Cardiac fibroblast (primary cell): Measurements from ENCODE around the gene SLIT3.

Experiments used
- DNase-seq, 2 donors: peaks; one replicate each; pipeline versions ENCODE4 v3.0.0 to v3.0.0-alpha.2; 2010; ENCODE audit warnings: low read depth in 2 of 2
- H3K4me3 ChIP-seq, 2 donors: replicated peaks in 1 of 2; 1 replicate in 1 of 2; 2 replicates in 1 of 2; pipeline ENCODE4 v1.5.1; 2011; ENCODE audit warnings: low read depth in 2 of 2, low read length in 2 of 2, mild to moderate bottlenecking in 2 of 2, moderate library complexity in 1 of 2
- TF ChIP-seq, protein P1 (sequence below): IDR thresholded peaks from one replicate; pipeline ENCODE4 v1.5.1; 2011; ENCODE audit warnings: low read depth, mild to moderate bottlenecking, low read length, inconsistent platforms

The SLIT3 gene

DNA sequence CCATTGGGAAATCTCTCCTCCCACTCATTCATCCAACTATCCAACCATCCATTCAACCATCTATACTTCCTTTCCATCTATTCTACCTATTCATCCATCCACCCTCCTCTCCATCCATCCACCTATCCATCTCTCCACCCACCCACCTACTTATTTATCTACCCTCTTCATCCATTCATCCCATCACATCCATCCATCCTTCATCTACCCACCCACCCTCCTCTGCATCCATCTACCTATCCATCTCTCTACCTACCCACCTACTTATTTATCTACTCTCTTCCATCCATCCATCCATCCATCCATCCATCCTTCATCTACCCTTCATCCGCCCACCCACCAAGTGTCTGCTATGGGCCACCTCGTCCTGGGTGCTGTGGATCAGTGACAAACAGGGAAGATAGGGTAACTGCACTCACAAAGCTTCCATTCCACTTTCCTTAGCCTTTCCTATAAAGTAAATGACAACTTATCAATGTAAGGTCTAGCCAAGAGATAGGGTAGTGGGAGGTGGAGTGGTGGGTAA lies 625.0 kb downstream of the SLIT3 start:
- TF ChIP-seq, protein P1, sequence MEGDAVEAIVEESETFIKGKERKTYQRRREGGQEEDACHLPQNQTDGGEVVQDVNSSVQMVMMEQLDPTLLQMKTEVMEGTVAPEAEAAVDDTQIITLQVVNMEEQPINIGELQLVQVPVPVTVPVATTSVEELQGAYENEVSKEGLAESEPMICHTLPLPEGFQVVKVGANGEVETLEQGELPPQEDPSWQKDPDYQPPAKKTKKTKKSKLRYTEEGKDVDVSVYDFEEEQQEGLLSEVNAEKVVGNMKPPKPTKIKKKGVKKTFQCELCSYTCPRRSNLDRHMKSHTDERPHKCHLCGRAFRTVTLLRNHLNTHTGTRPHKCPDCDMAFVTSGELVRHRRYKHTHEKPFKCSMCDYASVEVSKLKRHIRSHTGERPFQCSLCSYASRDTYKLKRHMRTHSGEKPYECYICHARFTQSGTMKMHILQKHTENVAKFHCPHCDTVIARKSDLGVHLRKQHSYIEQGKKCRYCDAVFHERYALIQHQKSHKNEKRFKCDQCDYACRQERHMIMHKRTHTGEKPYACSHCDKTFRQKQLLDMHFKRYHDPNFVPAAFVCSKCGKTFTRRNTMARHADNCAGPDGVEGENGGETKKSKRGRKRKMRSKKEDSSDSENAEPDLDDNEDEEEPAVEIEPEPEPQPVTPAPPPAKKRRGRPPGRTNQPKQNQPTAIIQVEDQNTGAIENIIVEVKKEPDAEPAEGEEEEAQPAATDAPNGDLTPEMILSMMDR = no peak
- no peak for DNase-seq
- no peak overlapping the region for H3K4me3 ChIP-seq

DNA sequence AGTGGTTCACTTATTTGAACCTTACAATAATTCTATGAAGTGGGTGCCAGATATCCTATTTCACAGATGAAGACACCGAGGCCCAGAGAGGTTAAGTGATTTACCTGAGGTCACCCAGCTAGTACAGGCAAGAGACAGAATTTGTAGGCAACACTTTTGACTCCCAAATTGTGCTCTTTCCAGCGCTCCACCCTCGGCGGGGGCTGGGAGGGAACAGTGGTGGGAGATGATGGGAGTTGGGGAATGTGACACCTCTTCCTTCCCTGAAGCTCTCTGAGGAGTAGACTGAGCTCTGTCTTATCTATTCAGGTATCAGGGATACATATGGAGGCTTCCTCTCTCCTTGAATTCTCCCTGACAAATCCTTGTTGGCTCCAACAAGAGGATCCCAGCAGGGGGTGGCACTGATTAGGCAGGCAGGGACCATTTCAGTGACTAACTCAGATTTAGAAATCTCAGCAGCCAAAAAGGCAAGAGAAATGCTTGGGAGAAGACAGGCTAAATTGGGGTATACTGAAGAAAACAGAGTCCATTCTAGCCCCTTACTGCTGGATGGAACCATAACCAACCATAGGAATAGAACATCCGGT lies 626.0 kb downstream of the SLIT3 start:
- no peak overlapping the region for H3K4me3 ChIP-seq
- TF ChIP-seq, protein P1 = no peak
- no peak for DNase-seq

DNA sequence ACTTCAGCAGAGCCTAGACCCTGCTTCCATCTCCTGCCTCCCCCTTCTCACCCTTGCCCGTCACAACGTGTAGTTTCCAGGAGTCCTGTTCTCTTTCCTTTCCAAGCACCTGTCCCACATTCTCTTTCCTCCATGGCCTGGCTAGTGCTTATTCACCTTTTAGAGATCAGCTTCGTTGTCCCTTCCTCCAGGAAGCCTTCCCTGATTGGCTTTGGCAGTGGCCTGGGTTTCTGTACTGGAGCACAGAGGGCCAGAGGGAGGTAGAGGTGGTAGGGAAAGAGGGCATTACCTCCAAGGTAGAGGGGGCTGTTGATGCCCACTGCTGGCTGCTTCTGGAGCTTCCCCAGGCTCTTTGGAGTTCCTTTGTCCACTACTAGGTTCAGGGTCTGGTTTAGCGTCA lies 628.1 kb downstream of the SLIT3 start:
- no peak for DNase-seq
- H3K4me3 ChIP-seq = no peak overlapping the region
- TF ChIP-seq, protein P1 = no peak

DNA sequence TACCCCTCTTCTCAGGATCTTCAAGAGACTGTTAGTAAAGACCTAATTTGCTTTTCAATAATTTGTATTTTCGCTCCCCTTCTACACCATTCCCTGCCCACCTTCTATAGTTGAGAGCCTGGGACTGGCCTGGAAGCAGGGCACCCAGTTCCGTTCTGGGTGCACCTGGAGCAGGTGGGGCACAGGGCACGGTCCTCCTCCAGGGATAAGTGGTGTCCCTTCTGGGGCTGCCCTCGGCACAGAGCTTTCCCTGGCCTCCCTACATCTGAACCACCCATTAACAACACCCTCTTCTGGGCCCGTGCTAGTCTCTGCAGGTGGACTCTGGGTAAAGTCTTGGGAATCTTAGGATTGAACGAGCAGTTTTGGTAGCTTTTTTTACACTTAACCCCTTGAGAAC lies 628.9 kb downstream of the SLIT3 start:
- TF ChIP-seq, protein P1 = no peak
- DNase-seq = no peak

DNA sequence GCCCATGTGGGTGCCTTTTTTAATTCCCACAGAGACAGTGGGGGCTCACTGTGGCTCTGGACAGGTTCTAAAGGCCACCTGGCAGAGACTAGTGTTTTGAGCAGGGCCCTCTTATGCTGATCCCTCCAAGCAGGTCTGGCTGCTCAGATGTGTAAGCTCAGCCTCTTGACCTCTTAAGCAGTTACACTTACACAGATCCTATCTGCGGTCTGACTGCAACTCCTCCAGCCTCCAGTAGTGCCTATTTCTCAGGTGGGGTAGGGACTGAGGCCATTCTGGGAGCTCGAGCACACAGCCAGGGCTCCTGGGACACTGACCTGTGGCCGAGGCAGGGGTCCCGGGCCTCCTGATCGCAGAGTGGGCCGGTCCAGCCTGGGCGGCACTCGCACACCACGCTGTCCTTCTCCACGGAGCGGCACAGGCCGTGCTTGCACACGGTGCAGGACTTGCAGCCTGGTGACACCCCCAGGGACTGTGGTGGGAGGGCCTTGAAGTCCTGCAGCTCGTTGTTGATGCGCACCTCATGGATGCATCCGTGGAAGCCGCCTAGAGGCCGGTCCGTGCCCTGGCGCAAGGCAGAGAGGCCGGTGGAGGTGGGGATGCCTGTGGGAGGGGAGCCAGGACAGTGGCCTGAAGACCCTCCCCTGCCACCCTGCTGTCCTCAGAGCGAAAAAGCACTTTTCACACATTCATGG lies 629.9 kb downstream of the SLIT3 start:
- DNase-seq = no peak
- H3K4me3 ChIP-seq = no peak overlapping the region

More for the DNA sequence above, 628.9 kb downstream of the SLIT3 start:
- no peak overlapping the region for H3K4me3 ChIP-seq

DNA sequence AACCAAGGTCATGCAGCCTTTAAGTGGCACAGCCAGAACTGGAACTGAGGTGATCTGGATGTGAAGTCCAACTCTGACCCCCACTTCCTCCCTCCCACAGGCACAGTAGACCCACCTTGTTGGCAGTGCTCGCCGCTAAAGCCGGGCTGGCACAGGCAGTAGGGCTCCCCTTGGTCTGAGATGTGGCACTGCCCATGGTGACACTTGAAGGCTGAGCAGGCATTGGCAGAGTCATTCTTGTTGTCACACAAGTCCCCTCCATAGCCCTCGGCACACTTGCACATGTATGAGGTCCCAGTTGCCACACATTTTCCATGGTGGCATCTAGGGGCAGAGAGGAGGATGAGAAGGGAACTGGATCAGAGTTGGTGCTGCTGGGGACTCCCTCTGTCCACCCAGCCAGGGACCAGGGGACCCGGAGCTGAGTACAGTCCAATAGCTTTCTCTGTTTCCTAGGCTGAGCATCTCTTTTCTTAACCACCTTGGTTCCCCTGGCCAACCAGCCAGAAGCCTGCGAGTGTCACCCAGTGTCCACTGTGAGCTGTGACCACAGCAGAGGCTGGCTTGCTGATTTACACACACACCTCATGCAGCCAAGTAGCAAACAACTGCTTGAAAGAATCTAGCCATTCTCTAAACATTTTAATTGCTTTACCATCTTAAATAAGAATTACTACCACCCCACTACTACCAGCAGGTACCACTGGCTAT lies 631.1 kb downstream of the SLIT3 start:
- no peak for DNase-seq
- TF ChIP-seq, protein P1 = no peak

More for the DNA sequence above, 629.9 kb downstream of the SLIT3 start:
- TF ChIP-seq, protein P1 = no peak

More for the DNA sequence above, 631.1 kb downstream of the SLIT3 start:
- no peak overlapping the region for H3K4me3 ChIP-seq
